WTC11 (cell line): ENCODE data around the gene CPNE5. TPM values are rescaled to one million over a fixed set of nuclear protein-coding genes. Genes with fewer than 3 reads are reported as not detected.

Experiments
- ATAC-seq: fragments of 200-7000 bp; cut with Tn5 transposase; 2 replicates; pipeline ENCODE4 v1.10.0; 2021; ENCODE audit warnings: mild to moderate bottlenecking, moderate library complexity
- CTCF ChIA-PET: fragments of 300-600 bp; sonication (Branson Sonifier 250); formaldehyde crosslinking; loops from one replicate; lab custom pipeline; 2021; ENCODE audit warnings: antibody characterized with exemption; lab: Charles Lee
- POLR2A ChIA-PET: fragments of 350-600 bp; sonication (Branson Sonifier 250); formaldehyde crosslinking; loops from one replicate; lab custom pipeline; 2021; ENCODE audit warnings: antibody characterized with exemption; lab: Charles Lee
- DNase-seq: peaks from one replicate; pipeline ENCODE4 v3.0.0; 2021; ENCODE audit warnings: low spot score
- H3K27ac Mint-ChIP-seq: 2 replicates; pipeline ENCODE4 v1.8.0; 2021; ENCODE audit warnings: mixed read lengths
- H3K27me3 Mint-ChIP-seq: 2 replicates; pipeline ENCODE4 v1.8.0; 2021; ENCODE audit warnings: low read depth, mild to moderate bottlenecking, moderate library complexity, mixed read lengths
- H3K36me3 Mint-ChIP-seq: 2 replicates; pipeline ENCODE4 v1.8.0; 2021; ENCODE audit warnings: mixed read lengths
- H3K4me1 Mint-ChIP-seq: 2 replicates; pipeline ENCODE4 v1.8.0; 2022; ENCODE audit warnings: mixed read lengths
- H3K4me3 Mint-ChIP-seq: 2 replicates; pipeline ENCODE4 v1.8.0; 2021; ENCODE audit warnings: mild to moderate bottlenecking, moderate library complexity, mixed read lengths
- H3K9me3 Mint-ChIP-seq: 2 replicates; pipeline ENCODE4 v1.8.0; 2021; ENCODE audit warnings: mixed read lengths
- AR ChIP-seq: fragments of 250-450 bp; sonication (Bioruptor Pico); IDR thresholded peaks from 2 replicates; pipeline ENCODE4 v1.9.0; 2021; ENCODE audit warnings: mild to moderate bottlenecking
- E2F5 ChIP-seq: sonication (generic); formaldehyde crosslinking; IDR thresholded peaks from 2 replicates; pipeline ENCODE4 v1.8.1; 2022; ENCODE audit warnings: mild to moderate bottlenecking, moderate library complexity, missing genetic modification reagents
- ETV6 ChIP-seq: sonication (generic); formaldehyde crosslinking; IDR thresholded peaks from 2 replicates; pipeline ENCODE4 v1.8.1; 2022; ENCODE audit warnings: mild to moderate bottlenecking, missing genetic modification reagents
- FOXJ3 ChIP-seq: sonication (generic); formaldehyde crosslinking; IDR thresholded peaks from 2 replicates; pipeline ENCODE4 v1.9.0; 2021; ENCODE audit warnings: missing genetic modification reagents, mild to moderate bottlenecking, borderline replicate concordance
- JAZF1 ChIP-seq: fragments of 250-450 bp; sonication (Bioruptor Pico); IDR thresholded peaks from 2 replicates; pipeline ENCODE4 v1.9.0; 2021; ENCODE audit warnings: moderate library complexity, mild to moderate bottlenecking, inconsistent platforms
- JUN ChIP-seq: sonication (generic); formaldehyde crosslinking; IDR thresholded peaks from 2 replicates; pipeline ENCODE4 v1.8.0; 2023; ENCODE audit warnings: mild to moderate bottlenecking, missing genetic modification reagents
- MLX ChIP-seq: sonication (generic); formaldehyde crosslinking; IDR thresholded peaks from 2 replicates; pipeline ENCODE4 v1.8.1; 2023; ENCODE audit warnings: mild to moderate bottlenecking, missing genetic modification reagents, moderate library complexity
- MYBL2 ChIP-seq: sonication (generic); formaldehyde crosslinking; IDR thresholded peaks from 2 replicates; pipeline ENCODE4 v1.8.1; 2023; ENCODE audit warnings: mild to moderate bottlenecking, moderate library complexity, missing genetic modification reagents
- PRDM15 ChIP-seq: sonication (generic); formaldehyde crosslinking; IDR thresholded peaks from 2 replicates; pipeline ENCODE4 v1.8.0; 2022; ENCODE audit warnings: missing genetic modification reagents
- PREB ChIP-seq: sonication (generic); formaldehyde crosslinking; IDR thresholded peaks from 2 replicates; pipeline ENCODE4 v1.8.1; 2022; ENCODE audit warnings: mild to moderate bottlenecking, missing genetic modification reagents, moderate library complexity, borderline replicate concordance
- RORB ChIP-seq: fragments of 250-450 bp; sonication (Bioruptor Pico); IDR thresholded peaks from 2 replicates; pipeline ENCODE4 v1.9.0; 2021; ENCODE audit warnings: mild to moderate bottlenecking
- TEAD1 ChIP-seq: sonication (generic); formaldehyde crosslinking; IDR thresholded peaks from 2 replicates; pipeline ENCODE4 v1.8.0; 2022; ENCODE audit warnings: mild to moderate bottlenecking, missing genetic modification reagents
- ZNF138 ChIP-seq: sonication (generic); formaldehyde crosslinking; conservative IDR thresholded peaks from 2 replicates; pipeline ENCODE4 v1.8.1; 2022; ENCODE audit warnings: mild to moderate bottlenecking, moderate library complexity, missing genetic modification reagents
- ZNF317 ChIP-seq: sonication (generic); formaldehyde crosslinking; IDR thresholded peaks from 2 replicates; pipeline ENCODE4 v1.8.1; 2023; ENCODE audit warnings: low read depth, mild to moderate bottlenecking, moderate library complexity, missing genetic modification reagents, borderline replicate concordance
- ZNF425 ChIP-seq: fragments of 250-450 bp; sonication (Bioruptor Pico); conservative IDR thresholded peaks from 2 replicates; pipeline ENCODE4 v1.9.0; 2021; ENCODE audit warnings: mild to moderate bottlenecking
- total RNA-seq: library from RNA; stranded (reverse); gene quantifications from 3 replicates; pipeline ENCODE4 v1.2.3, GENCODE V29; 2021

CPNE5 gene
- total RNA-seq, 1 experiment from 2014 or later: 0.44 TPM

- DNase-seq (no peak), ATAC-seq (no peak)
- Mint-ChIP-seq H3K4me1 (peaks cover 12% of the 10 kb centered on the region), H3K27me3 (no peaks in the 10 kb centered on the region), H3K9me3 (peaks cover 4% of the 10 kb centered on the region; the same call in 1 of the 2 replicates), H3K27ac (no peak overlapping the region), H3K4me3 (no peak overlapping the region), H3K36me3 (no peaks in the 10 kb centered on the region)
- no peak for TF ChIP-seq JUN (CRISPR knock-in tag)
- no peak for TF ChIP-seq AR (CRISPR knock-in tag)
- no peak for TF ChIP-seq MYBL2 (CRISPR knock-in tag)
- no peak for TF ChIP-seq JAZF1 (CRISPR knock-in tag)
- TF ChIP-seq ZNF317 (CRISPR knock-in tag): no peak
- TF ChIP-seq FOXJ3 (CRISPR knock-in tag): no peak
- ChIA-PET CTCF (interaction anchor here (0.9 to 4.6 kb wide), 6 partner anchors 10 to 263 kb away, joined by 3 to 35 read pairs (median 5); no protein-coding TSS in a partner anchor), POLR2A (interaction anchor here (0.6 kb wide), 1 partner anchor 66 kb away, joined by 4 read pairs; no protein-coding TSS in a partner anchor)
Measured at GRCh38 chr6:36754582-36755434, 84.4 kb downstream of the CPNE5 start.

- TF ChIP-seq E2F5 (CRISPR knock-in tag): no peak
- no peak for TF ChIP-seq PREB
- TF ChIP-seq ZNF138: no peak
- DNase-seq: no peak
- ChIA-PET POLR2A (interaction anchor here (0.6 kb wide), 1 partner anchor 29 kb away, joined by 3 read pairs; no protein-coding TSS in a partner anchor), CTCF (interaction anchor here (0.8 to 4.6 kb wide), 8 partner anchors 10 to 264 kb away, joined by 3 to 35 read pairs (median 4); partner anchors contain the start of gene C6orf89)
- Mint-ChIP-seq H3K4me3 (no peak overlapping the region), H3K36me3 (no peaks in the 10 kb centered on the region), H3K27me3 (no peaks in the 10 kb centered on the region), H3K9me3 (peaks cover 14% of the 10 kb centered on the region), H3K4me1 (peaks cover 4% of the 10 kb centered on the region), H3K27ac (no peak overlapping the region)
- ATAC-seq: no peak
Measured at GRCh38 chr6:36753671-36754405, 85.4 kb downstream of the CPNE5 start.

GRCh38 chr6:36752886-36753506 is 86.2 kb downstream of the CPNE5 start:
- Mint-ChIP-seq H3K27ac (no peak overlapping the region), H3K27me3 (no peaks in the 10 kb centered on the region; the same call in 1 of the 2 replicates), H3K4me1 (no peaks in the 10 kb centered on the region), H3K36me3 (0 out of 2 replicates have a peak, but pooled peaks cover 3% of the 10 kb centered on the region), H3K9me3 (peaks cover 21% of the 10 kb centered on the region), H3K4me3 (no peak overlapping the region)
- no peak for DNase-seq
- POLR2A ChIA-PET: no interaction called here
- ATAC-seq: no peak
- CTCF ChIA-PET: interaction anchor here (0.8 to 4.6 kb wide), 6 partner anchors 11 to 161 kb away, joined by 3 to 35 read pairs (median 5); partner anchors contain the start of gene C6orf89
- no peak for TF ChIP-seq ZNF425 (CRISPR knock-in tag)
- TF ChIP-seq RORB (CRISPR knock-in tag): no peak
- TF ChIP-seq TEAD1 (CRISPR knock-in tag): no peak
- no peak for TF ChIP-seq PRDM15
- TF ChIP-seq ETV6 (CRISPR knock-in tag): no peak
- no peak for TF ChIP-seq MLX (CRISPR knock-in tag)
